GM12873 (cell line): Measurements from ENCODE around the gene MARCO.

ENCODE experiments used
- TF ChIP-seq, protein P1 (sequence below): IDR thresholded peaks from 2 replicates; pipeline ENCODE4 v1.5.1; 2012; ENCODE audit warnings: low read depth, mild to moderate bottlenecking, moderate library complexity, low read length, control low read depth; ENCODE audit not compliant: insufficient read depth; ENCODE audit errors: missing control alignments

MARCO gene

DNA sequence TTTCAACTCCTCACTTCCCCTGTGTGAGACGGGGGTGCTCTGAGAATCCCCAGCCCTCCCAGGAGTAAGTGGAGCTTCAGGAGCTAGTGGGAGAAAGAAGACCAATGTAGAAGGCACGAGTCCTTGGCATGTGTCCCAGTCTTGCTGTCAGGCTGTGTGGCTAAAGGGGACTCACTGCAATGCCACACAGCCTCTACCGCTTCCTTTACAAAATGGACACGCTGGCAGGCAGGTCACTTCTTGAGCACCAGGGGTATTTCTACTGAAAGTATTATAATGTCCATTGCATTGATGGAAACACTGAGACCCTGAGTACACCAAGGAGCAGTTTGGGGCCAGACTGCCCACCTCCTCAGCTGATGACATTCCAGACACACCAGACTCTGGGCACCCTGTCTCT, 35.8 kb upstream of the MARCO start:
- TF ChIP-seq, protein P1, sequence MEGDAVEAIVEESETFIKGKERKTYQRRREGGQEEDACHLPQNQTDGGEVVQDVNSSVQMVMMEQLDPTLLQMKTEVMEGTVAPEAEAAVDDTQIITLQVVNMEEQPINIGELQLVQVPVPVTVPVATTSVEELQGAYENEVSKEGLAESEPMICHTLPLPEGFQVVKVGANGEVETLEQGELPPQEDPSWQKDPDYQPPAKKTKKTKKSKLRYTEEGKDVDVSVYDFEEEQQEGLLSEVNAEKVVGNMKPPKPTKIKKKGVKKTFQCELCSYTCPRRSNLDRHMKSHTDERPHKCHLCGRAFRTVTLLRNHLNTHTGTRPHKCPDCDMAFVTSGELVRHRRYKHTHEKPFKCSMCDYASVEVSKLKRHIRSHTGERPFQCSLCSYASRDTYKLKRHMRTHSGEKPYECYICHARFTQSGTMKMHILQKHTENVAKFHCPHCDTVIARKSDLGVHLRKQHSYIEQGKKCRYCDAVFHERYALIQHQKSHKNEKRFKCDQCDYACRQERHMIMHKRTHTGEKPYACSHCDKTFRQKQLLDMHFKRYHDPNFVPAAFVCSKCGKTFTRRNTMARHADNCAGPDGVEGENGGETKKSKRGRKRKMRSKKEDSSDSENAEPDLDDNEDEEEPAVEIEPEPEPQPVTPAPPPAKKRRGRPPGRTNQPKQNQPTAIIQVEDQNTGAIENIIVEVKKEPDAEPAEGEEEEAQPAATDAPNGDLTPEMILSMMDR = no peak

DNA sequence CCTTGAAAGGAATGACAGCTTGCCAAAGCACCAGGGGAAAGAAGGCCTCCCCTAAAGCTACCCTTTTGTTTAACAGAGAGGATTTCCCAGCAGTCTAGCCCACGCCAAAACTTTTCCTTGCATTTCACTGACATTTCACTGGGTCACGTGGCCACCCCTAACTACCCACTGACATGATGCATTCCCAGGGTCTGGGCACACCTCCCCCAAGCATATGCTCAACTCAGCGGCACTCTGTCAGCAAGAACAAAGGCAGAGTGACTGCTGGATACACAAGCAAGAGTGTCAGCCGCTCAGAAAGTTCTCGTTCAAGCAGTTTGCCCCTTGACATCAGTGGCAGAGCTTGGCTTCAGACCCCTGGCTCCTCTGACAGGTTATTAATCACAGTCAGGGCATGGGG, 34.2 kb upstream of the MARCO start:
- TF ChIP-seq, protein P1 = no peak

- TF ChIP-seq, protein P1 = no peak
Measured at GRCh38 chr2:118909191-118909590, 32.8 kb upstream of the MARCO start.

DNA sequence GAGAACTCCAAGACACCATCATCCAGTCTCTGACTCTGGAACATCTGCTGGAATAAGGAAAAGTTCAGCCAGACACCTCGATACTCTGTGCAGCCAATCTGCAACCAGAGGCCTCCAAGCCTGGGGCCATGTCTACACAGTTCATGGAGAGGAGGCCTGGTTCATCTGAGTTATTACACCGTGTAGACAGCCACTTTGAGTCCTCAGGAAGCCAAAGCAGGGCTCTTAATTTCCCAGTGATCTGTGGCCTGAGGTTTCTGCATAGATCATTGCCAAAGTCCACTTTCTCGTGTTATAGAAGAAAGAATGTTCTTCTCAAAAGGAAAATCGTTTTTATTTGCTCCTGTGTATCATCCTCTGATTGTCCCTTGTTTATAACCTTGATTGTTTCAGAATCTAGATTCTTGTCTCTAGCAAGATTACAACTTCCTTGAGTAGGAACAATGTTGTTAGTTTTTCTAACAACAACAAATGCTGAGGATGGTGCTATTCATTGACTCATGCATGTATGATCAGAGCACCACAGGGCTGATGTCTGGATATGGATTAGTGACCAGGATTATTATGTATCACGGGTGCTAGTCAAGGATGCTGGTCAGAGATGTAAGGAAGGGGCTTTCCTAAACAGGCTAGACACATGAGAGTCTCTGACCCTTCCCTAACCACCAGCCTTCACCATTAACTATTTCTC, 30.7 kb upstream of the MARCO start:
- TF ChIP-seq, protein P1 = no peak

- TF ChIP-seq, protein P1 = no peak
Measured at GRCh38 chr2:118911936-118912335, 30.1 kb upstream of the MARCO start.

DNA sequence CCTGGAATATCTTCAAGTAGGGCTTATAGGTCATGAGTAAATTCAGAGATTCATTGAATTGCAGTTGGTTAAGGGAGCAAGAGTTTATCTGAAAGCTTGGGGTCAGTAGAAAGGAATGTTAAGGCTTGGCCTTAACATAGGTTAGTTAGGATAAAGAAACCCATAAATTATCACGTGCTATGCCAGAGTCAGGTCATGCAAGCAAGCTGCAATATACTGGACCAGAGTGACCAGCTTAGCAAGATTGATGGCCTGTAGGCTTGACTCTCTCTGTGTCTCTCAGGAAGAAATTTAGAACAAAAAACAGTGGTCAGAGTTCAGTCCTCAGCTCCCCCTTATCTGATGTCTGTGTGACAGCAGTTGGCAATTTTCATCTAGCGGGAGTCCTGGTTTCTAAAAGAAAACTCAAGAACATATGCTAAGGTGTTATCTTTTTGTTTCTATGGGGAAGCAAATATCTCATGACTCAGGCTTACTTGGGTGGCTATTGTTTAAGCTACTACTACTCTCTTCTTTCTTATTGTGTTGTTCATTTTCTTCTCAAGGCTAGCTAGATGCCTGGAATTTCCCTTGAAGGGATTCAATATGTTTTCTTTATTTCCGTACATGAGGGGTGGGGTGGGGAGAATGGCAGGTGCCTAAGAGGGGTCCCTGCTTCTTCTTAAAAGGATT, 28.7 kb upstream of the MARCO start:
- TF ChIP-seq, protein P1 = no peak

DNA sequence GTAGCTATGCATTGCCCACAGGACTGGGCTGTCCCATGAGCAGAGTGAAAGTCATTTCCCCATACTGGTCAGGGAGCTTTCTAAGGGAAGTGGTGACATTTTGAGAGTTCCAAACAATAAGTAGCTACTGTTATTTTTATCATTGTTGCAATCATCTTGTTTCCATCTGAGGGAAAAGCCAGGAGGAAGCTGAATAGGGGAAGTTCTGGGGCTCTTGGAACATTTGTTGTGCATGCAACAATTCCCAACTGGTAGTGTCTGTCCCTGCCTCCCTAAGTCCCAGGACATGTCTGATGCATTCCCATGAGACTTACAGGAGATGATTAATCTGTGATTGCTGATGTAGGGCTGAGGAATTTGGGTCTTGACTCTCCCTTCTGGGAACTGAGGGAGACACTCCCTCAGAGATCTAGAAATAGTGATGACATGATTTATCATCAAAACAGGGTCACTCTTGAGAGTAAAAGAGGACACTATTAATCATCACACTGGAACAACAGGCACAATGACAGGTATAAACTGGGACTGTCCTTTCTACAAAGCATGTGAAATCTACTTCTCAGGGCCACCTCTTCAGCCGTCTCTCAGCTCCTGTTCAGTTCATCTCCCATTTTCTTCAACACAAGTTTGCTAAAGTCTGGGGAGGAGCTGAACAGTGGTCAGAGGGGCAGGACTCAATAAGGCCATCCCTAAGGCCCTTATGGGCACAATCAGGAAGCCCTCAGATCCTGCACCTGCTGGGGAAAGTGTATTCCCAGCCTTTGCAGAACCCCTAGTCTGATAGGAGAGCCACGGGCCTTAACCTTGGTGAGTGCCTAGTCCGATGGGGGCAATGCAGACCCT, 28.0 kb upstream of the MARCO start:
- TF ChIP-seq, protein P1 = no peak
